GM12878 (cell line): ENCODE data around the gene CACNA1G. TPM values are rescaled to one million over a fixed set of nuclear protein-coding genes. Genes with fewer than 3 reads are reported as not detected.

Source experiments
- ASH2L ChIP-seq: fragments of 300-600, 200-600 bp; sonication (generic); IDR thresholded peaks from 2 replicates; pipeline ENCODE4 v1.6.1; 2017; ENCODE audit warnings: low read depth, mild to moderate bottlenecking, borderline replicate concordance
- BCL11A ChIP-seq: IDR thresholded peaks from 2 replicates; pipeline ENCODE4 v1.6.1; 2011; ENCODE audit warnings: low read depth, low read length
- BMI1 ChIP-seq: fragments of 450-650 bp; IDR thresholded peaks from 2 replicates; pipeline ENCODE4 v1.6.1; 2016; ENCODE audit warnings: mild to moderate bottlenecking, moderate library complexity, borderline replicate concordance
- ESRRA ChIP-seq: IDR thresholded peaks from 2 replicates; pipeline ENCODE4 v1.6.1; 2012; ENCODE audit warnings: mild to moderate bottlenecking, low read length, improper control_type of control experiment
- MYB ChIP-seq: fragments of 150-350 bp; IDR thresholded peaks from 2 replicates; pipeline ENCODE4 v1.6.1; 2014; ENCODE audit warnings: mild to moderate bottlenecking, low read depth, low read length, borderline replicate concordance
- NFXL1 ChIP-seq: fragments of 450-650 bp; IDR thresholded peaks from 2 replicates; pipeline ENCODE4 v1.6.1; 2017; ENCODE audit warnings: antibody characterized with exemption, mild to moderate bottlenecking, borderline replicate concordance
- PAX5 ChIP-seq: IDR thresholded peaks from 2 replicates; pipeline ENCODE4 v1.6.1; 2011; ENCODE audit warnings: low read depth, low read length, borderline replicate concordance
- PML ChIP-seq: IDR thresholded peaks from 2 replicates; pipeline ENCODE4 v1.6.1; 2012; ENCODE audit warnings: low read length, inconsistent platforms
- RB1 ChIP-seq: fragments of 450-650 bp; formaldehyde crosslinking; IDR thresholded peaks from 2 replicates; pipeline ENCODE4 v1.6.1; 2017; ENCODE audit warnings: mild to moderate bottlenecking, borderline replicate concordance
- RBBP5 ChIP-seq: fragments of 200-600 bp; sonication (generic); conservative IDR thresholded peaks from 2 replicates; pipeline ENCODE4 v1.6.1; 2016
- SIN3A ChIP-seq: IDR thresholded peaks from 2 replicates; pipeline ENCODE4 v1.6.1; 2012; ENCODE audit warnings: low read depth, low read length, improper control_type of control experiment
- SIX5 ChIP-seq: IDR thresholded peaks from 2 replicates; pipeline ENCODE4 v1.6.1; 2011; ENCODE audit warnings: mild to moderate bottlenecking, low read depth, low read length, moderate library complexity; ENCODE audit not compliant: severe bottlenecking
- SREBF2 ChIP-seq: IDR thresholded peaks from 2 replicates; pipeline ENCODE4 v1.6.1; 2012; ENCODE audit warnings: mild to moderate bottlenecking, low read length
- STAT3 ChIP-seq: IDR thresholded peaks from 2 replicates; pipeline ENCODE4 v1.6.1; 2011; ENCODE audit warnings: low read depth, low read length, improper control_type of control experiment
- SUPT20H ChIP-seq: IDR thresholded peaks from 2 replicates; pipeline ENCODE4 v1.6.1; 2011; ENCODE audit warnings: low read depth, mild to moderate bottlenecking, low read length, moderate library complexity, borderline replicate concordance; ENCODE audit not compliant: control insufficient read depth
- TAF1 ChIP-seq: IDR thresholded peaks from 2 replicates; pipeline ENCODE4 v1.6.1; 2011; ENCODE audit warnings: mild to moderate bottlenecking, low read depth, low read length, borderline replicate concordance
- TCF12 ChIP-seq: IDR thresholded peaks from 2 replicates; pipeline ENCODE4 v1.6.1; 2011; ENCODE audit warnings: low read depth, mild to moderate bottlenecking, low read length
- YY1 ChIP-seq: IDR thresholded peaks from 2 replicates; pipeline ENCODE4 v1.6.1; 2011; ENCODE audit warnings: low read depth, mild to moderate bottlenecking, low read length
- ZBED1 ChIP-seq: IDR thresholded peaks from 2 replicates; pipeline ENCODE4 v1.6.1; 2016; ENCODE audit warnings: borderline replicate concordance
- ZZZ3 ChIP-seq: IDR thresholded peaks from 2 replicates; pipeline ENCODE4 v1.6.1; 2011; ENCODE audit warnings: low read depth; ENCODE audit not compliant: control insufficient read depth, insufficient read length
- polyA plus RNA-seq, 11 experiments: library from polyadenylated mRNA; depleted of rRNA in 4 of 11; unstranded in 6 of 11; stranded (reverse) in 5 of 11; fragments of >200 nt; fragmentation: Nextera tagmentation in 4 of 11; fragmentation: Illumina TruSeq in 1 of 11; extraction: Ambion mirVana in 4 of 11; extraction: Trizol in 1 of 11; gene quantifications; 1 replicate in 1 of 11; 2 replicates in 10 of 11; pipeline versions ENCODE4 v1.2.1 to v1.2.3, GENCODE V29; 2011 to 2016; ENCODE audit warnings: inconsistent platforms in 2 of 11, missing spikeins in 2 of 11, low read depth in 1 of 11
- total RNA-seq, 4 experiments: library from RNA; depleted of rRNA in 3 of 4; stranded (reverse); fragments of >200 nt in 3 of 4; fragmentation: Illumina TruSeq in 1 of 4; extraction: Trizol in 1 of 4; gene quantifications; 2 replicates each; pipeline versions ENCODE4 v1.2.1 to v1.2.3, GENCODE V29; 2013 to 2021
- TF ChIP-seq, protein P1 (sequence below): fragments of 450-650 bp; IDR thresholded peaks from 2 replicates; pipeline ENCODE4 v1.6.1; 2016; ENCODE audit warnings: mild to moderate bottlenecking
- TF ChIP-seq, protein P2 (sequence below): fragments of 450-650 bp; IDR thresholded peaks from 2 replicates; pipeline ENCODE4 v1.6.1; 2018; ENCODE audit warnings: borderline replicate concordance, mild to moderate bottlenecking; ENCODE audit not compliant: partially characterized antibody
- TF ChIP-seq, protein P3 (sequence below): fragments of 450-650 bp; IDR thresholded peaks from 2 replicates; pipeline ENCODE4 v1.6.1; 2018; ENCODE audit warnings: mild to moderate bottlenecking, low read depth, moderate library complexity; ENCODE audit not compliant: partially characterized antibody
- TF ChIP-seq, protein P4 (sequence below): IDR thresholded peaks from 2 replicates; pipeline ENCODE4 v1.6.1; 2011; ENCODE audit warnings: low read depth, mild to moderate bottlenecking, low read length, moderate library complexity, borderline replicate concordance; ENCODE audit errors: extremely low read depth

The CACNA1G gene
- total and polyA plus RNA-seq, 10 of the 15 experiments (the other 5 are each of a cell fraction or from before 2014, with no cell fraction given), result 0.03 to 0.15 TPM; not detected in 8

DNA sequence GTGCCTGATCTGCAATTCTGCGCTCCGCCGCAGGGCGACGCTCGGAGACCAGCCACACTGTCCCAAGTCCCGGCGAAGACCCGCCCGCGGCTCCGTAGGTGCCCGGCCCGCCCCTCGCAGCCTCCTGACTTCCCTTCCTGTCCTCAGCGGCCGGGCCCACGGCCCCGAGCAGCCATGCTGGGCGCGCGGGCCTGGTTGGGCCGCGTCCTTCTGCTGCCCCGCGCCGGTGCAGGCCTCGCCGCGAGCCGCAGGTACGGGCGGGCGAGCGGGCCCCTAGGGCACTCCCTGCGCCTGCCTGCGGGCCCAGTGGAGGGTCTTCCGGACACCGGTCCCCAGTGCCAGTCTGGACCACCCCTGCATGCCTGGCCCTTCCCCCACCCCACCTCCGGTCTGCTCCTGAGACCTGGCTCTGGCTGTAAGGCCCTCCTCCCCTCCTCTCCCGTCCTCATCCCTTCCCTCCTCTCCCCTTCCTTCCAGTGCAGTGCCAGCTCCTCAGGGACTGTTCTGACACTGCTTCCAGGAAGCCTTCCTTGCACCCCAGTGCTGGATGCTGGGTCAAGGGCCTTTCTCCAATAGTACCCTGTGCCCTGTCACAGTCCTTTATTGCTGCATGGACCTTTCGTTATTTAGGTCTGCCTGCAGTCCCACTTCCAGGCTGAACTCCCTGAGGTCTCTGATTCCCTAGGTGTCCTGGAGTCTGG is 13.3 kb upstream of the CACNA1G start, which contains the start of gene SPATA20 (continued):
- TF ChIP-seq, protein P1, sequence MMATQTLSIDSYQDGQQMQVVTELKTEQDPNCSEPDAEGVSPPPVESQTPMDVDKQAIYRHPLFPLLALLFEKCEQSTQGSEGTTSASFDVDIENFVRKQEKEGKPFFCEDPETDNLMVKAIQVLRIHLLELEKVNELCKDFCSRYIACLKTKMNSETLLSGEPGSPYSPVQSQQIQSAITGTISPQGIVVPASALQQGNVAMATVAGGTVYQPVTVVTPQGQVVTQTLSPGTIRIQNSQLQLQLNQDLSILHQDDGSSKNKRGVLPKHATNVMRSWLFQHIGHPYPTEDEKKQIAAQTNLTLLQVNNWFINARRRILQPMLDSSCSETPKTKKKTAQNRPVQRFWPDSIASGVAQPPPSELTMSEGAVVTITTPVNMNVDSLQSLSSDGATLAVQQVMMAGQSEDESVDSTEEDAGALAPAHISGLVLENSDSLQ, result no peak
- no peak for TF ChIP-seq NFXL1
- no peak for TF ChIP-seq PML
- TF ChIP-seq, protein P2, sequence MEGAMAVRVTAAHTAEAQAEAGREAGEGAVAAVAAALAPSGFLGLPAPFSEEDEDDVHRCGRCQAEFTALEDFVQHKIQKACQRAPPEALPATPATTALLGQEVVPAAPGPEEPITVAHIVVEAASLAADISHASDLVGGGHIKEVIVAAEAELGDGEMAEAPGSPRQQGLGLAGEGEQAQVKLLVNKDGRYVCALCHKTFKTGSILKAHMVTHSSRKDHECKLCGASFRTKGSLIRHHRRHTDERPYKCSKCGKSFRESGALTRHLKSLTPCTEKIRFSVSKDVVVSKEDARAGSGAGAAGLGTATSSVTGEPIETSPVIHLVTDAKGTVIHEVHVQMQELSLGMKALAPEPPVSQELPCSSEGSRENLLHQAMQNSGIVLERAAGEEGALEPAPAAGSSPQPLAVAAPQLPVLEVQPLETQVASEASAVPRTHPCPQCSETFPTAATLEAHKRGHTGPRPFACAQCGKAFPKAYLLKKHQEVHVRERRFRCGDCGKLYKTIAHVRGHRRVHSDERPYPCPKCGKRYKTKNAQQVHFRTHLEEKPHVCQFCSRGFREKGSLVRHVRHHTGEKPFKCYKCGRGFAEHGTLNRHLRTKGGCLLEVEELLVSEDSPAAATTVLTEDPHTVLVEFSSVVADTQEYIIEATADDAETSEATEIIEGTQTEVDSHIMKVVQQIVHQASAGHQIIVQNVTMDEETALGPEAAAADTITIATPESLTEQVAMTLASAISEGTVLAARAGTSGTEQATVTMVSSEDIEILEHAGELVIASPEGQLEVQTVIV, result no peak
- TF ChIP-seq SIN3A, result no peak
- no peak for TF ChIP-seq STAT3
- no peak for TF ChIP-seq ZBED1
- TF ChIP-seq ESRRA, result 0 out of 2 replicates have a peak, but pooled peaks have one; percentile 70
- TF ChIP-seq ZZZ3, result no peak
- no peak for TF ChIP-seq MYB
- no peak; the same call in 1 of the 2 replicates for TF ChIP-seq RB1
- TF ChIP-seq TCF12, result no peak
- no peak for TF ChIP-seq SIX5
- no peak for TF ChIP-seq SREBF2
- no peak for TF ChIP-seq BCL11A
- TF ChIP-seq TAF1, result no peak
- TF ChIP-seq, protein P3, sequence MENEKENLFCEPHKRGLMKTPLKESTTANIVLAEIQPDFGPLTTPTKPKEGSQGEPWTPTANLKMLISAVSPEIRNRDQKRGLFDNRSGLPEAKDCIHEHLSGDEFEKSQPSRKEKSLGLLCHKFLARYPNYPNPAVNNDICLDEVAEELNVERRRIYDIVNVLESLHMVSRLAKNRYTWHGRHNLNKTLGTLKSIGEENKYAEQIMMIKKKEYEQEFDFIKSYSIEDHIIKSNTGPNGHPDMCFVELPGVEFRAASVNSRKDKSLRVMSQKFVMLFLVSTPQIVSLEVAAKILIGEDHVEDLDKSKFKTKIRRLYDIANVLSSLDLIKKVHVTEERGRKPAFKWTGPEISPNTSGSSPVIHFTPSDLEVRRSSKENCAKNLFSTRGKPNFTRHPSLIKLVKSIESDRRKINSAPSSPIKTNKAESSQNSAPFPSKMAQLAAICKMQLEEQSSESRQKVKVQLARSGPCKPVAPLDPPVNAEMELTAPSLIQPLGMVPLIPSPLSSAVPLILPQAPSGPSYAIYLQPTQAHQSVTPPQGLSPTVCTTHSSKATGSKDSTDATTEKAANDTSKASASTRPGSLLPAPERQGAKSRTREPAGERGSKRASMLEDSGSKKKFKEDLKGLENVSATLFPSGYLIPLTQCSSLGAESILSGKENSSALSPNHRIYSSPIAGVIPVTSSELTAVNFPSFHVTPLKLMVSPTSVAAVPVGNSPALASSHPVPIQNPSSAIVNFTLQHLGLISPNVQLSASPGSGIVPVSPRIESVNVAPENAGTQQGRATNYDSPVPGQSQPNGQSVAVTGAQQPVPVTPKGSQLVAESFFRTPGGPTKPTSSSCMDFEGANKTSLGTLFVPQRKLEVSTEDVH, result no peak
- TF ChIP-seq BMI1, result no peak
- no peak for TF ChIP-seq ASH2L
- no peak for TF ChIP-seq PAX5
- peak; percentile 91 for TF ChIP-seq YY1
- TF ChIP-seq, protein P4, sequence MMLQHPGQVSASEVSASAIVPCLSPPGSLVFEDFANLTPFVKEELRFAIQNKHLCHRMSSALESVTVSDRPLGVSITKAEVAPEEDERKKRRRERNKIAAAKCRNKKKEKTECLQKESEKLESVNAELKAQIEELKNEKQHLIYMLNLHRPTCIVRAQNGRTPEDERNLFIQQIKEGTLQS, result no peak
- no peak for TF ChIP-seq RBBP5
- TF ChIP-seq SUPT20H, result no peak
